ENCODE data around the gene APBA1. TPM values are rescaled to one million over a fixed set of nuclear protein-coding genes. Genes with fewer than 3 reads are reported as not detected.

Gene APBA1
- polyA plus RNA-seq (2013, experiment 1 of 2), result 0.65 TPM
- polyA plus RNA-seq (2013, experiment 2 of 2), result 1.2 TPM

- Histone ChIP-seq H3K27ac (ENCODE audit: low read depth, low read length) (peak within 1 kb of the TSS; percentile 54; the same call in 1 of the 2 replicates), H3K9me3 (ENCODE audit: insufficient read depth, low read depth, low read length) (no peaks in the 10 kb centered on the region), H3K4me1 (ENCODE audit: insufficient read depth, low read length) (peaks cover 19% of the 10 kb centered on the region), H3K36me3 (ENCODE audit: insufficient read depth, low read length) (no peaks in the 10 kb centered on the region), H3K9ac (ENCODE audit: low read depth, low read length) (peak within 1 kb of the TSS; percentile 49), H3K4me3 (ENCODE audit: low read length) (peak within 1 kb of the TSS; percentile 67), H3K27me3 (ENCODE audit: insufficient read depth, low read length) (peaks cover 28% of the 10 kb centered on the region)
- WGBS, result under 1% methylated on average over 91 of the region's 92 CpGs
Measured at GRCh38 chr9:69671879-69672595, at the start of gene APBA1. Gene APBA1, minus strand, starts transcription at chr9:69672371.

- 0 out of 2 replicates have a peak, but pooled peaks cover 4% of the 10 kb centered on the region for H3K9me3 ChIP-seq (ENCODE audit: insufficient read depth, low read depth, low read length)
- H3K36me3 ChIP-seq (ENCODE audit: insufficient read depth, low read length), result peaks cover 94% of the 10 kb centered on the region
- H3K4me1 ChIP-seq (ENCODE audit: insufficient read depth, low read length), result no peaks in the 10 kb centered on the region
- no peak overlapping the region for H3K4me3 ChIP-seq (ENCODE audit: low read length)
- 96% methylated on average over 2 of the region's 2 CpGs for WGBS
- H3K27me3 ChIP-seq (ENCODE audit: insufficient read depth, low read length), result no peaks in the 10 kb centered on the region
- H3K9ac ChIP-seq (ENCODE audit: low read depth, low read length), result no peak overlapping the region
- H3K27ac ChIP-seq (ENCODE audit: low read depth, low read length), result no peak overlapping the region
Measured at GRCh38 chr9:69719983-69720382, 47.8 kb upstream of the APBA1 start.

GRCh38 chr9:69719367-69719766 is 47.2 kb upstream of the APBA1 start:
- 97% methylated on average over 3 of the region's 3 CpGs for WGBS
- no peaks in the 10 kb centered on the region for H3K27me3 ChIP-seq (ENCODE audit: insufficient read depth, low read length)
- 0 out of 2 replicates have a peak, but pooled peaks cover 4% of the 10 kb centered on the region for H3K9me3 ChIP-seq (ENCODE audit: insufficient read depth, low read depth, low read length)
- H3K36me3 ChIP-seq (ENCODE audit: insufficient read depth, low read length), result peaks cover 94% of the 10 kb centered on the region
- no peak overlapping the region for H3K9ac ChIP-seq (ENCODE audit: low read depth, low read length)
- no peaks in the 10 kb centered on the region for H3K4me1 ChIP-seq (ENCODE audit: insufficient read depth, low read length)
- no peak overlapping the region for H3K27ac ChIP-seq (ENCODE audit: low read depth, low read length)
- no peak overlapping the region for H3K4me3 ChIP-seq (ENCODE audit: low read length)

- Histone ChIP-seq H3K27ac (ENCODE audit: low read depth, low read length) (no peak overlapping the region), H3K27me3 (ENCODE audit: insufficient read depth, low read length) (no peaks in the 10 kb centered on the region), H3K4me3 (ENCODE audit: low read length) (no peak overlapping the region), H3K36me3 (ENCODE audit: insufficient read depth, low read length) (peaks cover 90% of the 10 kb centered on the region), H3K9me3 (ENCODE audit: insufficient read depth, low read depth, low read length) (0 out of 2 replicates have a peak, but pooled peaks cover 4% of the 10 kb centered on the region), H3K9ac (ENCODE audit: low read depth, low read length) (no peak overlapping the region), H3K4me1 (ENCODE audit: insufficient read depth, low read length) (no peaks in the 10 kb centered on the region)
- WGBS, result 97% methylated on average over 5 of the region's 6 CpGs
Measured at GRCh38 chr9:69718218-69718617, 46.0 kb upstream of the APBA1 start.

GRCh38 chr9:69715825-69716224 is 43.7 kb upstream of the APBA1 start:
- WGBS, result 100% methylated on average over 1 of the region's 1 CpG
- no peaks in the 10 kb centered on the region for H3K4me1 ChIP-seq (ENCODE audit: insufficient read depth, low read length)
- no peak overlapping the region for H3K4me3 ChIP-seq (ENCODE audit: low read length)
- peaks cover 89% of the 10 kb centered on the region for H3K36me3 ChIP-seq (ENCODE audit: insufficient read depth, low read length)
- no peaks in the 10 kb centered on the region for H3K27me3 ChIP-seq (ENCODE audit: insufficient read depth, low read length)
- no peak overlapping the region for H3K9ac ChIP-seq (ENCODE audit: low read depth, low read length)
- H3K27ac ChIP-seq (ENCODE audit: low read depth, low read length), result no peak overlapping the region
- 0 out of 2 replicates have a peak, but pooled peaks cover 2% of the 10 kb centered on the region for H3K9me3 ChIP-seq (ENCODE audit: insufficient read depth, low read depth, low read length)

- H3K4me1 ChIP-seq (ENCODE audit: insufficient read depth, low read length), result no peaks in the 10 kb centered on the region
- peaks cover 93% of the 10 kb centered on the region for H3K36me3 ChIP-seq (ENCODE audit: insufficient read depth, low read length)
- H3K27ac ChIP-seq (ENCODE audit: low read depth, low read length), result no peak overlapping the region
- 95% methylated on average over 3 of the region's 3 CpGs for WGBS
- H3K9me3 ChIP-seq (ENCODE audit: insufficient read depth, low read depth, low read length), result no peaks in the 10 kb centered on the region
- no peak overlapping the region for H3K9ac ChIP-seq (ENCODE audit: low read depth, low read length)
- H3K27me3 ChIP-seq (ENCODE audit: insufficient read depth, low read length), result no peaks in the 10 kb centered on the region
- no peak overlapping the region for H3K4me3 ChIP-seq (ENCODE audit: low read length)
Measured at GRCh38 chr9:69715096-69715495, 42.9 kb upstream of the APBA1 start.

- WGBS, result 96% methylated on average over 2 of the region's 2 CpGs
- Histone ChIP-seq H3K36me3 (ENCODE audit: insufficient read depth, low read length) (no peaks in the 10 kb centered on the region), H3K9ac (ENCODE audit: low read depth, low read length) (no peak overlapping the region), H3K27ac (ENCODE audit: low read depth, low read length) (no peak overlapping the region), H3K9me3 (ENCODE audit: insufficient read depth, low read depth, low read length) (peaks cover 21% of the 10 kb centered on the region; the same call in 1 of the 2 replicates), H3K27me3 (ENCODE audit: insufficient read depth, low read length) (no peaks in the 10 kb centered on the region), H3K4me1 (ENCODE audit: insufficient read depth, low read length) (no peaks in the 10 kb centered on the region), H3K4me3 (ENCODE audit: low read length) (no peak overlapping the region)
Measured at GRCh38 chr9:69697475-69697874, 25.3 kb upstream of the APBA1 start.

GRCh38 chr9:69696802-69697201 is 24.6 kb upstream of the APBA1 start:
- peaks cover 20% of the 10 kb centered on the region; the same call in 1 of the 2 replicates for H3K9me3 ChIP-seq (ENCODE audit: insufficient read depth, low read depth, low read length)
- no peaks in the 10 kb centered on the region for H3K36me3 ChIP-seq (ENCODE audit: insufficient read depth, low read length)
- 100% methylated on average over 1 of the region's 2 CpGs for WGBS
- H3K27ac ChIP-seq (ENCODE audit: low read depth, low read length), result no peak overlapping the region
- no peaks in the 10 kb centered on the region for H3K4me1 ChIP-seq (ENCODE audit: insufficient read depth, low read length)
- H3K27me3 ChIP-seq (ENCODE audit: insufficient read depth, low read length), result no peaks in the 10 kb centered on the region
- H3K4me3 ChIP-seq (ENCODE audit: low read length), result no peak overlapping the region
- no peak overlapping the region for H3K9ac ChIP-seq (ENCODE audit: low read depth, low read length)

- no peak overlapping the region for H3K27ac ChIP-seq (ENCODE audit: low read depth, low read length)
- H3K27me3 ChIP-seq (ENCODE audit: insufficient read depth, low read length), result no peaks in the 10 kb centered on the region
- no peak overlapping the region for H3K9ac ChIP-seq (ENCODE audit: low read depth, low read length)
- H3K36me3 ChIP-seq (ENCODE audit: insufficient read depth, low read length), result no peaks in the 10 kb centered on the region
- WGBS, result 81% methylated on average over 2 of the region's 2 CpGs
- H3K9me3 ChIP-seq (ENCODE audit: insufficient read depth, low read depth, low read length), result no peaks in the 10 kb centered on the region
- H3K4me1 ChIP-seq (ENCODE audit: insufficient read depth, low read length), result no peaks in the 10 kb centered on the region
- H3K4me3 ChIP-seq (ENCODE audit: low read length), result no peak overlapping the region
Measured at GRCh38 chr9:69689991-69690538, 17.9 kb upstream of the APBA1 start.

- Histone ChIP-seq H3K4me3 (ENCODE audit: low read length) (no peak overlapping the region), H3K36me3 (ENCODE audit: insufficient read depth, low read length) (no peaks in the 10 kb centered on the region), H3K27me3 (ENCODE audit: insufficient read depth, low read length) (no peaks in the 10 kb centered on the region), H3K27ac (ENCODE audit: low read depth, low read length) (no peak overlapping the region), H3K4me1 (ENCODE audit: insufficient read depth, low read length) (no peaks in the 10 kb centered on the region), H3K9ac (ENCODE audit: low read depth, low read length) (no peak overlapping the region), H3K9me3 (ENCODE audit: insufficient read depth, low read depth, low read length) (no peaks in the 10 kb centered on the region)
- 91% methylated on average over 4 of the region's 5 CpGs for WGBS
Measured at GRCh38 chr9:69683927-69684326, 11.8 kb upstream of the APBA1 start.

GRCh38 chr9:69678843-69679538 is 6.8 kb upstream of the APBA1 start:
- Histone ChIP-seq H3K9me3 (ENCODE audit: insufficient read depth, low read depth, low read length) (no peaks in the 10 kb centered on the region), H3K4me3 (ENCODE audit: low read length) (no peak overlapping the region), H3K4me1 (ENCODE audit: insufficient read depth, low read length) (no peaks in the 10 kb centered on the region; the same call in 1 of the 2 replicates), H3K27me3 (ENCODE audit: insufficient read depth, low read length) (no peaks in the 10 kb centered on the region), H3K27ac (ENCODE audit: low read depth, low read length) (no peak overlapping the region), H3K9ac (ENCODE audit: low read depth, low read length) (no peak overlapping the region), H3K36me3 (ENCODE audit: insufficient read depth, low read length) (no peaks in the 10 kb centered on the region)
- 94% methylated on average over 3 of the region's 4 CpGs for WGBS

Data from HUES64 (cell line).